DMS53 treated with DMSO at 0.1 percent for 48 hours (cell line): Measurements from ENCODE around the gene AP4S1.
"Not testable (repeated sequence)": the region's sequence is repeated elsewhere in the genome, so short reads cannot be mapped to it uniquely, and the experiment has no call there.

Experiments used
- DNase-seq: peaks from one replicate; lab custom pipeline; 2025; ENCODE audit not compliant: unreplicated experiment; lab: John Stamatoyannopoulos, UW

Gene AP4S1

DNA sequence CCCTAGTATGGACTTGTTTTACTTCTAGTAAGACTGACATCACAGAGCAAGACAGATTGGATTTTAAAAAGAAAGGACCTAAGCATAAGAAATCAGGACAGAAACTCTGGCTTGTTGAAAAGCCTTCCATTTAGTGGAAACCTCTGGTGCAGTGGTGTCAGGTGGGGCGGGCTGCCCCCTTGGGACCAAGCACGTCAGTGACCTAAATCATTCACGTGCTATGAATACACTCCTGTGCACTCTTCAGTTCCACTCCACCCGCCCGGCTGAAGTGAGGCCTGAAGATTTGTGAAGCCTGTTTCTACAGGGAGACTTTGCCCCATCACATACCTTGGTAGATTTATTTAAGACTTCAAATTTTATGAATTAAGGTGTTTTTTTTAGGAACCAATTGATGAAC lies 58.9 kb downstream of the AP4S1 start:
- DNase-seq: no peak

DNA sequence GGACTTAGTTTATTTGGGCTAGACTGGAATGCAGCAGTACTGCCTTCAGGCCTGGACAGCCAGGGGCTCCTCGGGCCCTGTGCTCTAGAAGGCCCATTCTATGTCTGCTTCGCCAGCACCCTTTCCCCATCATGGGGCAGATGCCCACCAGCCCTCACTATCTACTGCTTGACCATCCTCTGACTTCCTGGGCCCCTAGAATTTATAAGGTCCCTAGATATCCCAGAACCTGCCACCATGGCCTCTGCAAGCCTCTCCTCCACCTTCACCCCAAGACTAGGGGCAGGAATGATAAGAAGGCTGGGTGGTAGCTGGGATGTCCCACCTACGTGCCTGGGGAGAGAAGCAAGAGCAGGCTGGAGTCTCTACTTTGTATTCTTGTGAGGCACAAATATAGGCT lies 59.6 kb downstream of the AP4S1 start:
- DNase-seq: no peak

- DNase-seq: not testable (repeated sequence)
Observed at GRCh38 chr14:31086466-31086865, 61.0 kb downstream of the AP4S1 start.

- DNase-seq: peak; percentile 23
Observed at GRCh38 chr14:31090883-31091764, 65.7 kb downstream of the AP4S1 start.

- no peak for DNase-seq
Observed at GRCh38 chr14:31092160-31092708, 66.8 kb downstream of the AP4S1 start.

GRCh38 chr14:31093884-31094839 lies 68.7 kb downstream of the AP4S1 start:
- DNase-seq: not testable (repeated sequence)

DNA sequence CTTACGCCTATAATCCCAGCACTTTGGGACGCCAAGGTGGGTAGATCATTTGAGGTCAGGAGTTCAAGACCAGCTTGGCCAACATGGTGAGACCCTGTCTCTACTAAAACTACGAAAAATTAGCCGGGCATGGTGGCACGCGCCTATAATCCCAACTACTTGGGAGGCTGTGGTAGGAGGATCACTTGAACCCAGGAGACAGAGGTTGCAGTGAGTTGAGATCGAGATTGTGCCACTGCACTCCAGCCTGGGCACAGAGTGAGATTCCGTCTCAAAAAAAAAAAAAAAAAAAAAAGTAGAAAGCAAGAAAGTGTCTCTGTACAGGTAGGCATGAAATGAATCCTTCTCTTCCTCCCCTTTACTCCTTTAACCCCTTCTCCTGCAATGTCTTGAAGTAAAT lies 70.4 kb downstream of the AP4S1 start:
- not testable (repeated sequence) for DNase-seq

GRCh38 chr14:31096255-31096654 lies 70.8 kb downstream of the AP4S1 start:
- DNase-seq: no peak

DNA sequence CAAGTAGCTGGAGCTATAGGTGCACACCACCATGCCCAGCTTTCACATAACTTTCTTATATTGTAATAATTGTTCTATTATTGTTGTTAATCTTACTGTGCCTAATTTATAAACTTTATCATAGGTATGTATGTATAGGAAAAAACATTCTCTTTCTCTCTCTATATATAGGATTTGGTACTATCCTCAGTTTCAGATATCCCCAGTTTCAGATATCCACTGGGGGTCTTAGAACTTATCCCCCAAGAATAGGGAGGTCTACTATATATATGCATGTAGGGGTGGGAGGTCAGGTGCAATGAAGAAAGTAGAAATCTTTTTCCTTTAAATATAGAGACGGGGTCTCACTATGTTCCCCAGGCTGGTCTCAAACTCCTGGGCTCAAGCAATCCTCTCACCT lies 71.6 kb downstream of the AP4S1 start:
- DNase-seq: no peak

DNA sequence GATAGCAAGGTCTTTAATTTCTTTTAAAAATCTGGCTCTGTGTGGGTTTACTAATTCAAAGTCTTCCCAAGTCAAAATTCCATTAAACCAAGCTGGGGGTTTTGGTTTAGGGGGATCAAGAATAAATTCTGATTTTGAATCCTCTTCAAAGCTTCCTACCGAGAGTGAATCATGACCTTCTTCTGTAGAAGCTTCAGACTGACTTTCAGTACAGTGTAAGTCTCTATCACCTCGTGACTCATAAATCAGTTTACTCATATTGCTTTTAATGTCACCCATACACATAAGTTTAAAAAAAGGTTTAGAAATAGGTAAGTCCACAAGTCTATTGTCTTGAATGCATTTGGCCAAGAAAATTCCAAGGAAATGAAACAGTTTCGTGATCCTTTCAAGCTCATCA lies 81.3 kb downstream of the AP4S1 start:
- no peak for DNase-seq

GRCh38 chr14:31109257-31109656 lies 83.8 kb downstream of the AP4S1 start:
- no peak for DNase-seq

- DNase-seq: no peak
Observed at GRCh38 chr14:31110872-31111271, 85.4 kb downstream of the AP4S1 start.

DNA sequence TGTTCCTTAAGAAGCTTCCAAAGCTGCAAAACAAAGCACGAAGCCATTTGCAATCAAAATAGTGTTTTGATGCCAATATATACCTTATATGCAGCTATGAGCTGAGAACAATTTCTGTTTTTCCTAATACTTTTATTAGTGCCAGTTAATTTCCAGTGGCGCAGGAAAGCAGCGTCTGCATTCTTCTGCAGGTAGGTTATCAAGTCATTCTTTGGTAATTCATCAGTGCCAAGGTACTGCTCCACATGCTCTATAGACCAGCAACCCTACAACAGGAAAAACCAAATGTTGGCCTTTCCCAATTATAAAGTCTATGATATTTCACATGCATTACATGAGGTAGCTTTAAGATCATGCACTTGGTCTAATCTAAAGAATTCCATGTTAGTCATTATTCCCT lies 88.3 kb downstream of the AP4S1 start:
- DNase-seq: no peak

- DNase-seq: no peak
Observed at GRCh38 chr14:31118892-31119291, 93.4 kb downstream of the AP4S1 start.

- DNase-seq: no peak
Observed at GRCh38 chr14:31122098-31122611, 96.7 kb downstream of the AP4S1 start.

DNA sequence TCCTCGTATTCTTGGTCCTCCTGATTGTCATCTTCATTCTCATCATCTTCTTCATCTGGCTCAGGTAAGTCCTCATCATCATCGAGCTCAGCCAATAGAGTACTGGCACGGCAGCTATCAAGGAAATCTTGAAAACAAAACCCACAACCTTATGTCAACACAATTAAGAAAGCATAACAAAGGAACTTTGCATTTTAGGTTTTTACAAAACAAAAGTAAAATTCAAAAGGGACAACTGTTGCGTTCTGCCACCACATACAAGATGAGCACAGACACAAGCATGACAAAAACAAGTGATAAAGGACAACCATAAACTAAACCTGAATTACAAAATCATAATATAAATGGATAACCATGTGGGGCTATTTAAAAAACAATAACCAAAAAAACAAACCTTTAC lies 97.5 kb downstream of the AP4S1 start:
- DNase-seq: no peak

GRCh38 chr14:31124197-31124596 lies 98.7 kb downstream of the AP4S1 start:
- DNase-seq: no peak

DNA sequence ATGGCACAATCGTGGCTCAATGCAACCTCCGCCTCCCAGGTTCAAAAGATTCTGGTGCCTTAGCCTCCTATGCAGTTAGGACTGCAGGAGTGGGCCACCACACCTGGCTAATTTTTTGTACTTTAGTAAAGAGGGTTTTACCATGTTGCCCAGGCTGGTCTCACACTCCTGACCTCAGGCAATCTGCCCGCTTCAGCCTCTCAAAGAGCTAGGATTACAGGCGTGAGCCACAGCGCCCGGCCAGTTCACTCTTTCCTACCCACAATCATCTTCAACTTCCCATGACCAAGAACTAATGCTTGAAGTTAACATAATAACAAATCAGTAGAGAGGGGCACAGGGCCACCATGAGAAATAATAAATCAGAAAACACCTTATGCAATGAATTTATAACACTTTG lies 99.8 kb downstream of the AP4S1 start:
- no peak for DNase-seq

GRCh38 chr14:31126680-31127079 lies 101.2 kb downstream of the AP4S1 start:
- no peak for DNase-seq

GRCh38 chr14:31127690-31128089 lies 102.2 kb downstream of the AP4S1 start:
- no peak for DNase-seq
